Left ventricle myocardium inferior (tissue), 1 donor: ENCODE measurements around the gene DCLK1. TPM values are rescaled to one million over a fixed set of nuclear protein-coding genes. Genes with fewer than 3 reads are reported as not detected.

ENCODE experiments used
- DNase-seq: peaks from one replicate; pipeline ENCODE4 v3.0.0-alpha.2; 2020
- H3K27ac ChIP-seq: fragments of 200-600 bp; replicated peaks from 2 replicates; pipeline ENCODE4 v1.8.0; 2021
- H3K27me3 ChIP-seq: fragments of 200-600 bp; 2 replicates; pipeline ENCODE4 v1.8.0; 2021; ENCODE audit warnings: low read depth
- H3K36me3 ChIP-seq: fragments of 200-600 bp; 2 replicates; pipeline ENCODE4 v1.8.0; 2021
- H3K4me1 ChIP-seq: fragments of 200-600 bp; 2 replicates; pipeline ENCODE4 v1.8.0; 2021
- H3K4me3 ChIP-seq: fragments of 200-600 bp; 2 replicates; pipeline ENCODE4 v1.8.0; 2021; ENCODE audit warnings: mild to moderate bottlenecking, moderate library complexity
- H3K9me3 ChIP-seq: fragments of 200-600 bp; replicated peaks from 2 replicates; pipeline ENCODE4 v1.8.0; 2021
- CTCF ChIP-seq: fragments of 200-600 bp; IDR thresholded peaks from 2 replicates; pipeline ENCODE4 v1.8.0; 2021; ENCODE audit warnings: antibody characterized with exemption, mild to moderate bottlenecking, borderline replicate concordance
- intact Hi-C: fragments of 100-400 bp; cut with micrococcal nuclease; formaldehyde crosslinking; loops from one replicate; pipeline ENCODE4 v1.11.0; 2022
- total RNA-seq: library from RNA; stranded (reverse); fragmentation: NEBNext Ultra II Directional; extraction: Animal tissue kit (Norgen Biotek cat#: 25700); gene quantifications from one replicate; pipeline ENCODE4 v1.2.1, GENCODE V29; 2021
- donor health status: DM: no; HTN: yes; CAD: no; lungs with severe emphysema.

DCLK1 gene
- total RNA-seq, 1 donor from 2014 or later: 8.4 TPM

DNA sequence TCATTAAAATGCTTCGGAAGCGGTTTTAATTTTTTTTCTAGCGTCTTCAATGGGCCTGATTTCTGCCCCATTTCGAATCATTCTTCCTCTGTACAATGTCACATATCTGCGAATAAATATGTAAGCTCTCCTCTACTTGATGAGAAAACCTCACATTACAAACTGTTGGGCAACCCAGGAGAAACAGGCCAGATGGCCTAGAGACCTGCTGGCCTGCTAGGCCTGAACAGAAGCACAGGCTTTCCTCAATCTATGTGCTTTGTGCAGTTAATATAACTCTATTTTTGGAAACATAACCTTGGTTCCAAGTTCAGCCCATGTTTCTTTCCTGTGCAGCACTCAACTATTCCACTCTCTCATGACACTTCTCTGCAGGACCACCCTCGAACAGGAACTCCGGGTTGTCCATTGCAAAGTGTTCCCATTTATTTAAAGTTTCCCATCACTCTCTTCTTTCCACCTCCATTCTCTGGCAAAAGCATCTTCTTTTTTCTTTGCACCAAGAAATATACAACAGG, 42.0 kb downstream of the DCLK1 start:
- DNase-seq: no peak
- H3K4me1 ChIP-seq: peaks cover 8% of the 10 kb centered on the region
- intact Hi-C loops: no loop called here
- no peaks in the 10 kb centered on the region for H3K9me3 ChIP-seq
- no peaks in the 10 kb centered on the region for H3K27me3 ChIP-seq
- no peak for TF ChIP-seq CTCF
- no peak overlapping the region for H3K27ac ChIP-seq
- no peak overlapping the region for H3K4me3 ChIP-seq
- no peaks in the 10 kb centered on the region for H3K36me3 ChIP-seq

DNA sequence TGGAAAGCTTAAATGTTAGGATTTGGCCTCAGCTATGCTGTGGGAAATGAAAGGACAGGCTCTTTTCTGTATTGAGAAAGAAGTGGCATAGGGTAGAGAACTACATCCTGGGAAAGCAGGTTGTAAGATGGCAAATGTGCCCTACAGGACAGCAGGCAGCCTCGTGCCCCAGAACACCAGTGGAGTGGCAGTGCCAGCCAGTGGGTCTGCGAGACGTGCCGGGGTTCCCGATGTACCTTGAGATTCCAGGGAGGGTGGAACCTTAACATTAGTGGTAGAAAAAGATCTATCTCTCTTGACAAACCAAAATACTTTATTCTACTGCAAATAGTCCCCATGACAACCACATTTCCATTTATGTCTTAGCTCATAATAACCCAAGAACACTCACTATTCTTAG, 42.7 kb downstream of the DCLK1 start:
- Histone ChIP-seq H3K27ac (no peak overlapping the region), H3K36me3 (no peaks in the 10 kb centered on the region), H3K27me3 (no peaks in the 10 kb centered on the region), H3K9me3 (no peaks in the 10 kb centered on the region), H3K4me1 (peaks cover 8% of the 10 kb centered on the region), H3K4me3 (no peak overlapping the region)
- DNase-seq: no peak
- intact Hi-C loops: no loop called here
- TF ChIP-seq CTCF: no peak

GRCh38 chr13:36088001-36088400, 43.2 kb downstream of the DCLK1 start:
- peaks cover 8% of the 10 kb centered on the region for H3K4me1 ChIP-seq
- H3K4me3 ChIP-seq: no peak overlapping the region
- intact Hi-C loops: no loop called here
- H3K27ac ChIP-seq: no peak overlapping the region
- no peak for DNase-seq
- no peaks in the 10 kb centered on the region for H3K27me3 ChIP-seq
- no peaks in the 10 kb centered on the region for H3K9me3 ChIP-seq
- no peaks in the 10 kb centered on the region for H3K36me3 ChIP-seq
- no peak for TF ChIP-seq CTCF

GRCh38 chr13:36086117-36086516, 45.1 kb downstream of the DCLK1 start:
- intact Hi-C loops: no loop called here
- DNase-seq: no peak
- no peaks in the 10 kb centered on the region for H3K27me3 ChIP-seq
- no peak for TF ChIP-seq CTCF
- H3K27ac ChIP-seq: no peak overlapping the region
- peaks cover 8% of the 10 kb centered on the region for H3K4me1 ChIP-seq
- H3K4me3 ChIP-seq: no peak overlapping the region
- no peaks in the 10 kb centered on the region for H3K9me3 ChIP-seq
- no peaks in the 10 kb centered on the region for H3K36me3 ChIP-seq

DNA sequence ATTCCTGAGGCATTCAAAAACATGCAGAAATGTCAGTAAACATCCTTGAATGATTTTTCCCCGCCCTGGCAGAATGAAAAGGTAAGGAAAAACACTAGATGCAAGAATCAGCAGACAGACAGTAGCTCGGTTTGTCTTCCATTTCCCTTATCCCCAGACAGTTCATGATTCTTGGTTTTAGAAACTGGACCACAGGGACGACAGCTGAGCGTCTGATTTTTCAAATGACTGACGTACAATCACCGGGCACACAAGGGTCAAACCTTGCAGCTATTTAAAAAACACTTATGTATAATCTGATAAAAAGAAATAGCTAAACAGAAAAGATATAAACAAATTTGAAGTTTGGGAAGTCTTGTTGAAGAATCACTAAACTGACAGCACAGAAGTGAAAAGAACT, 47.1 kb downstream of the DCLK1 start:
- DNase-seq: no peak
- H3K4me1 ChIP-seq: peaks cover 4% of the 10 kb centered on the region
- no peak overlapping the region for H3K4me3 ChIP-seq
- H3K27me3 ChIP-seq: no peaks in the 10 kb centered on the region
- no peaks in the 10 kb centered on the region for H3K36me3 ChIP-seq
- H3K9me3 ChIP-seq: no peaks in the 10 kb centered on the region
- no peak for TF ChIP-seq CTCF
- no peak overlapping the region for H3K27ac ChIP-seq
- intact Hi-C loops: no loop called here

- intact Hi-C loops: no loop called here
- H3K4me3 ChIP-seq: no peak overlapping the region
- no peak for DNase-seq
Measured at GRCh38 chr13:36082806-36083205, 48.4 kb downstream of the DCLK1 start.

More at GRCh38 chr13:36082806-36083205, 48.4 kb downstream of the DCLK1 start:
- Histone ChIP-seq H3K27ac (no peak overlapping the region), H3K4me1 (no peaks in the 10 kb centered on the region), H3K27me3 (no peaks in the 10 kb centered on the region), H3K36me3 (no peaks in the 10 kb centered on the region), H3K9me3 (no peaks in the 10 kb centered on the region)
- TF ChIP-seq CTCF: no peak
